H1 (cell line): ENCODE data around the gene CABP1. TPM values are rescaled to one million over a fixed set of nuclear protein-coding genes. Genes with fewer than 3 reads are reported as not detected.

Source experiments
- BRCA1 ChIP-seq: IDR thresholded peaks from 2 replicates; pipeline ENCODE4 v1.6.1; 2012; ENCODE audit warnings: low read depth, low read length, improper control_type of control experiment
- POLR2A ChIP-seq, 2 experiments: IDR thresholded peaks; 1 replicate in 1 of 2; 2 replicates in 1 of 2; pipeline ENCODE4 v1.6.1; 2011; ENCODE audit warnings: low read depth in 2 of 2, low read length in 2 of 2, mild to moderate bottlenecking in 2 of 2; ENCODE audit errors: control extremely low read depth in 1 of 2
- SRF ChIP-seq: IDR thresholded peaks from 2 replicates; pipeline ENCODE4 v1.6.1; 2011; ENCODE audit warnings: mild to moderate bottlenecking, low read depth, low read length, moderate library complexity
- polyA plus RNA-seq, 7 experiments: library from polyadenylated mRNA; depleted of rRNA in 3 of 7; stranded (reverse) in 5 of 7; unstranded in 2 of 7; fragments of >200 nt in 5 of 7; fragments of 200-250 nt in 2 of 7; gene quantifications; 1 replicate in 5 of 7; 2 replicates in 1 of 7; 4 replicates in 1 of 7; pipeline versions ENCODE4 v1.2.1 to v1.2.3, GENCODE V29; 2011 to 2013; ENCODE audit warnings: missing spikeins in 2 of 7, mixed read lengths in 2 of 7
- total RNA-seq: library from RNA; stranded (reverse); fragmentation: NEBNext Ultra II Directional; extraction: Animal tissue kit (Norgen Biotek cat#: 25700); gene quantifications from 2 replicates; pipeline ENCODE4 v1.2.1, GENCODE V29; 2021
- TF ChIP-seq, protein P1 (sequence below): IDR thresholded peaks from 2 replicates; pipeline ENCODE4 v1.6.1; 2011; ENCODE audit warnings: low read length, improper control_type of control experiment
- TF ChIP-seq, protein P2 (sequence below): IDR thresholded peaks from 2 replicates; pipeline ENCODE4 v1.6.1; 2011; ENCODE audit warnings: low read depth, mild to moderate bottlenecking, low read length; ENCODE audit not compliant: insufficient read depth

The CABP1 gene
- total and polyA plus RNA-seq, 2 of the 8 experiments (the other 6 are each of a cell fraction or from before 2014, with no cell fraction given), result 3.9 to 7.4 TPM

DNA sequence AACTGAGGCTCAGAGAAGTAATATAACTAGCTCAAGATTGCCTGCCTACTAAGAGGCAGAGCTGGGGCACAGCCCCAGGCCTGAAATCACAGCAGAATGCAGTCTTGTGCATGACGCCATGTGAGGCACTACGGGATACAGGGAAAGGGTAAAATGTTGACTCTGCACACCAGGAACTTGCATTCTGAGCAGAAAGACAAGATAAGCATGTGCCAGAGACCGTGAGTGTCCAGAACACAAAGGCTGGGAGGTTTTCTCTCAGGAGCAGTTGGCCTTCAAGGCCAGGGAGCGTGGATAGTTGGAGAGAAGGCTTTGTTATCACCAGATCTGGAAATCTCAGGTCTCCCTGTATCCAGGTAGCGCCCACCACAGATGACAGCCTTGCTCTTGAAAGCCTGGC is 23.3 kb downstream of the CABP1 start (continued):
- TF ChIP-seq, protein P1, sequence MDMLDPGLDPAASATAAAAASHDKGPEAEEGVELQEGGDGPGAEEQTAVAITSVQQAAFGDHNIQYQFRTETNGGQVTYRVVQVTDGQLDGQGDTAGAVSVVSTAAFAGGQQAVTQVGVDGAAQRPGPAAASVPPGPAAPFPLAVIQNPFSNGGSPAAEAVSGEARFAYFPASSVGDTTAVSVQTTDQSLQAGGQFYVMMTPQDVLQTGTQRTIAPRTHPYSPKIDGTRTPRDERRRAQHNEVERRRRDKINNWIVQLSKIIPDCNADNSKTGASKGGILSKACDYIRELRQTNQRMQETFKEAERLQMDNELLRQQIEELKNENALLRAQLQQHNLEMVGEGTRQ, result no peak
- TF ChIP-seq, protein P2, sequence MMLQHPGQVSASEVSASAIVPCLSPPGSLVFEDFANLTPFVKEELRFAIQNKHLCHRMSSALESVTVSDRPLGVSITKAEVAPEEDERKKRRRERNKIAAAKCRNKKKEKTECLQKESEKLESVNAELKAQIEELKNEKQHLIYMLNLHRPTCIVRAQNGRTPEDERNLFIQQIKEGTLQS, result no peak
- TF ChIP-seq BRCA1, result no peak
- TF ChIP-seq POLR2A (IDR thresholded peaks at IDR 0.05; ENCODE audit: control extremely low read depth in 1 of 2, low read depth in 2 of 2, low read length in 2 of 2), result no peak
- no peak for TF ChIP-seq SRF
